ENCODE measurements around the gene UBALD1. TPM values are rescaled to one million over a fixed set of nuclear protein-coding genes. Genes with fewer than 3 reads are reported as not detected.

UBALD1 gene
- polyA plus RNA-seq, 3 donors = 2.2 to 19.2 (median 2.8) TPM

DNA sequence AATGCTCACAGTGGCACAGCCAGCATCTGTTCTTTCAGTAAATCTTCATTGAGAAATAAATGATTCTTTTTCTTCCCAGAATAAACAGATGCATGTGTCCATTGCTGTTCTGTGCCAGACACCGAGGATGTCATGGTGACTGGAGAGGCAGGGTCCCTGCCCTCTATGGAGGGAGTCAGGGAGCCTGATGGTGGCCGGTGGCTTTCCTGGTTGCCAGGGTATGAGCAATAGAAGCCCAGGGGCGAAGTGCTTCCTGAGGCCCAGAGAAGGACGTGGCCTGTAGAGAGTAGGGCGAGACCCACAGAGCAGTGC, 48.7 kb upstream of the UBALD1 start:
- H3K27ac ChIP-seq (ENCODE audit: low read depth in 1 of 2, low read length in 2 of 2) = peak overlapping the region; percentile 88 to 93
- peak overlapping the region; percentile 58 for H3K4me2 ChIP-seq (replicated peaks; ENCODE audit: extremely low read depth, low read length, poor library complexity, severe bottlenecking)
- H3K9me3 ChIP-seq (replicated peaks in 1 of 2; ENCODE audit: control insufficient read depth in 1 of 2, insufficient read depth in 1 of 2, low read length in 2 of 2) = no peaks in the 10 kb centered on the region
- DNase-seq = no peak
- H4K20me1 ChIP-seq (ENCODE audit: insufficient read depth, low read length) = peaks cover 27% of the 10 kb centered on the region
- H3K27ac Mint-ChIP-seq = peak overlapping the region; percentile 93 to 99 (median 98)
- H3K9me3 Mint-ChIP-seq = no peaks in the 10 kb centered on the region
- WGBS (ENCODE audit: insufficient coverage) = 7% methylated on average over 5 of the region's 5 CpGs
- peak overlapping the region; percentile 64 for H3K9ac ChIP-seq (ENCODE audit: insufficient read depth, low read length, poor library complexity, severe bottlenecking)
- H3K27me3 ChIP-seq (ENCODE audit: control insufficient read depth in 2 of 2, insufficient read depth in 2 of 2, low read length in 2 of 2) = no peaks in the 10 kb centered on the region
- H3K36me3 Mint-ChIP-seq = peaks cover 25 to 33% of the 10 kb centered on the region in 2 donors
- H3K79me2 ChIP-seq (ENCODE audit: insufficient read depth, low read length) = peaks cover 34% of the 10 kb centered on the region
- H3K4me3 ChIP-seq (replicated peaks in 1 of 3; ENCODE audit: low read depth in 2 of 3, low read length in 3 of 3) = peak overlapping the region in 1 of 3 experiments; percentile 48
- peaks cover 56% of the 10 kb centered on the region for H3K4me1 Mint-ChIP-seq
- H3K4me1 ChIP-seq (ENCODE audit: control insufficient read depth in 1 of 2, insufficient read depth in 2 of 2, low read length in 2 of 2) = peaks cover 43 to 55% of the 10 kb centered on the region in 2 donors
- H3K36me3 ChIP-seq (replicated peaks in 1 of 2; ENCODE audit: control insufficient read depth in 1 of 2, insufficient read depth in 2 of 2, low read length in 2 of 2) = peaks cover 42 to 47% of the 10 kb centered on the region in 2 donors
- H3K27me3 Mint-ChIP-seq (ENCODE audit: low read depth in 3 of 3) = no peaks in the 10 kb centered on the region
- H3K4me3 Mint-ChIP-seq = peak overlapping the region; percentile 73 to 89
- TF ChIP-seq, protein P1, sequence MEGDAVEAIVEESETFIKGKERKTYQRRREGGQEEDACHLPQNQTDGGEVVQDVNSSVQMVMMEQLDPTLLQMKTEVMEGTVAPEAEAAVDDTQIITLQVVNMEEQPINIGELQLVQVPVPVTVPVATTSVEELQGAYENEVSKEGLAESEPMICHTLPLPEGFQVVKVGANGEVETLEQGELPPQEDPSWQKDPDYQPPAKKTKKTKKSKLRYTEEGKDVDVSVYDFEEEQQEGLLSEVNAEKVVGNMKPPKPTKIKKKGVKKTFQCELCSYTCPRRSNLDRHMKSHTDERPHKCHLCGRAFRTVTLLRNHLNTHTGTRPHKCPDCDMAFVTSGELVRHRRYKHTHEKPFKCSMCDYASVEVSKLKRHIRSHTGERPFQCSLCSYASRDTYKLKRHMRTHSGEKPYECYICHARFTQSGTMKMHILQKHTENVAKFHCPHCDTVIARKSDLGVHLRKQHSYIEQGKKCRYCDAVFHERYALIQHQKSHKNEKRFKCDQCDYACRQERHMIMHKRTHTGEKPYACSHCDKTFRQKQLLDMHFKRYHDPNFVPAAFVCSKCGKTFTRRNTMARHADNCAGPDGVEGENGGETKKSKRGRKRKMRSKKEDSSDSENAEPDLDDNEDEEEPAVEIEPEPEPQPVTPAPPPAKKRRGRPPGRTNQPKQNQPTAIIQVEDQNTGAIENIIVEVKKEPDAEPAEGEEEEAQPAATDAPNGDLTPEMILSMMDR (IDR thresholded peaks at IDR 0.05) = no peak
- H2AFZ ChIP-seq (ENCODE audit: insufficient read depth, low read depth, low read length, poor library complexity, severe bottlenecking) = peak overlapping the region; percentile 49
- intact Hi-C loops (cut with micrococcal nuclease) = loop anchor here (5.0 kb wide), 1 partner anchor 36 kb away; no protein-coding TSS in a partner anchor

DNA sequence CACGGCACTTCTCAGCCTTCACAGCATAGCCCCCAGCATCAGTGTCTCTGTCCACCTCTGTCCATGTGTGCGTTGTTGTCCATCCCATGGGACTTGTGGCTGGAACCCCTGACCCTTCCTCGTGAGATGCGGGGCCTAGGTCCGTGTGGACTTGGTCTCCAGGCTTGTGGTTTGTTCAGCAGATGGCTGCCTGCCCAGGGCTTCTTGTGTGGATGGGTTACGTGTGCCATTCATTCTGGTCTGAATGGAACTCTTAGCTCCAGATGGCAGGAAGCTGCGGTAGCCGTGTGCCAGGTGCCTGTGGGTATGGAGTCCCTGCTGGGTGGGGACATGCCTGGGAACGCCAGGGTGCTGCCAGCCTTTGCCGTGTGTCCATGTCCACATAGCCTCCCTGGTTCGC, 47.0 kb upstream of the UBALD1 start:
- intact Hi-C loops (cut with micrococcal nuclease) = loop anchor here (5.0 kb wide), 1 partner anchor 34 kb away; no protein-coding TSS in a partner anchor
- Histone ChIP-seq H3K36me3 (replicated peaks in 1 of 2; ENCODE audit: control insufficient read depth in 1 of 2, insufficient read depth in 2 of 2, low read length in 2 of 2) (peaks cover 36 to 46% of the 10 kb centered on the region in 2 donors), H3K79me2 (ENCODE audit: insufficient read depth, low read length) (peaks cover 32% of the 10 kb centered on the region), H3K4me2 (replicated peaks; ENCODE audit: extremely low read depth, low read length, poor library complexity, severe bottlenecking) (no peak overlapping the region), H4K20me1 (ENCODE audit: insufficient read depth, low read length) (peaks cover 33% of the 10 kb centered on the region), H3K9me3 (replicated peaks in 1 of 2; ENCODE audit: control insufficient read depth in 1 of 2, insufficient read depth in 1 of 2, low read length in 2 of 2) (no peaks in the 10 kb centered on the region), H3K4me3 (replicated peaks in 1 of 3; ENCODE audit: low read depth in 2 of 3, low read length in 3 of 3) (no peak overlapping the region), H3K27ac (ENCODE audit: low read depth in 1 of 2, low read length in 2 of 2) (peak overlapping the region in 1 of 2 donors; percentile 36), H3K9ac (ENCODE audit: insufficient read depth, low read length, poor library complexity, severe bottlenecking) (no peak overlapping the region), H3K4me1 (ENCODE audit: control insufficient read depth in 1 of 2, insufficient read depth in 2 of 2, low read length in 2 of 2) (peaks cover 43 to 55% of the 10 kb centered on the region in 2 donors), H2AFZ (ENCODE audit: insufficient read depth, low read depth, low read length, poor library complexity, severe bottlenecking) (no peak overlapping the region), H3K27me3 (ENCODE audit: control insufficient read depth in 2 of 2, insufficient read depth in 2 of 2, low read length in 2 of 2) (no peaks in the 10 kb centered on the region)
- 18% methylated on average over 10 of the region's 11 CpGs for WGBS (ENCODE audit: insufficient coverage)
- peak overlapping the region in 2 of 7 donors; percentile 15 to 56 for H3K27ac Mint-ChIP-seq
- H3K9me3 Mint-ChIP-seq = no peaks in the 10 kb centered on the region
- peaks cover 39 to 51% of the 10 kb centered on the region in 2 donors for H3K36me3 Mint-ChIP-seq
- H3K4me3 Mint-ChIP-seq = no peak overlapping the region
- H3K27me3 Mint-ChIP-seq (ENCODE audit: low read depth in 3 of 3) = peaks cover 0 to 2% (median 0%) of the 10 kb centered on the region in 3 donors
- H3K4me1 Mint-ChIP-seq = peaks cover 56% of the 10 kb centered on the region
- DNase-seq = no peak
- TF ChIP-seq, protein P1 (IDR thresholded peaks at IDR 0.05) = no peak

Measured in CD14-positive monocyte (primary cell).